ENCODE measurements around the gene FABP7.

DNA sequence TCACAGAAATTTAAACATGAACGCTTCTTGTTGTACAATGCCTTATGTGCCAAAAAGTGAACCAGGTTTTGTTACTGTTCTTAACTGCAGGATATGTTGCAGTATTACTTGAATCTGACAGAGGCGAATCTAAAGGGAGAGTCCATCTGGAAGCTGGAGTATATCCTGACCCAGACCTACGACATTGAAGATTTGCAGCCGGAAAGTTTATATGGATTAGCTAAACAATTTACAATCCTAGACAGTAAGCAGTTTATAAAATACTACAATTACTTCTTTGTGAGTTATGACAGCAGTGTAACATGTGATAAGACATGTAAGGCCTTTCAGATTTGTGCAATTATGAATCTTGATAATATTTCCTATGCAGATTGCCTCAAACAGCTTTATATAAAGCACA is 29.5 kb downstream of the FABP7 start:
- TF ChIP-seq POLR2A (IDR thresholded peaks at IDR 0.05; ENCODE audit: low read depth, low read length): no peak
- no peak for TF ChIP-seq POLR2AphosphoS5 (IDR thresholded peaks at IDR 0.05; ENCODE audit: low read depth, low read length)
- no peak for TF ChIP-seq TAF1 (IDR thresholded peaks at IDR 0.05; ENCODE audit: low read depth, low read length)
- no peak for TF ChIP-seq SPI1 (IDR thresholded peaks at IDR 0.05; ENCODE audit: low read depth, low read length)

Measured in GM12891 (cell line).